SK-N-SH treated with all-trans-retinoic acid at 6 μM for 48 hours (cell line): ENCODE data around the gene PUDP.

Experiments
- ATAC-seq: fragments of 200-7000 bp; cut with Tn5 transposase; 3 replicates; pipeline ENCODE4 v1.9.1; 2020; ENCODE audit warnings: mild to moderate bottlenecking, moderate library complexity
- ARNTL ChIP-seq: fragments of 450-650 bp; formaldehyde crosslinking; IDR thresholded peaks from 2 replicates; pipeline ENCODE4 v1.5.0; 2020; ENCODE audit warnings: low read depth, mild to moderate bottlenecking, moderate library complexity, borderline replicate concordance
- BACH2 ChIP-seq: fragments of 250-450 bp; sonication (Bioruptor Pico); IDR thresholded peaks from 2 replicates; pipeline ENCODE4 v1.9.0; 2021; ENCODE audit warnings: mild to moderate bottlenecking, borderline replicate concordance
- CSDC2 ChIP-seq: fragments of 250-450 bp; sonication (Bioruptor Pico); IDR thresholded peaks from 2 replicates; pipeline ENCODE4 v1.5.0; 2020; ENCODE audit warnings: mild to moderate bottlenecking, moderate library complexity
- ESRRG ChIP-seq: fragments of 250-450 bp; sonication (Bioruptor Pico); IDR thresholded peaks from 2 replicates; pipeline ENCODE4 v1.6.1; 2021; ENCODE audit warnings: mild to moderate bottlenecking
- GLIS3 ChIP-seq: fragments of 250-450 bp; sonication (Bioruptor Pico); IDR thresholded peaks from 2 replicates; pipeline ENCODE4 v1.5.0; 2020; ENCODE audit warnings: mild to moderate bottlenecking, moderate library complexity
- ISL1 ChIP-seq: fragments of 250-450 bp; sonication (Bioruptor Pico); IDR thresholded peaks from 2 replicates; pipeline ENCODE4 v2.1.2; 2022; ENCODE audit warnings: mild to moderate bottlenecking, moderate library complexity
- OSR1 ChIP-seq: fragments of 250-450 bp; sonication (Bioruptor Pico); IDR thresholded peaks from 2 replicates; pipeline ENCODE4 v1.8.0; 2022; ENCODE audit warnings: moderate library complexity, mild to moderate bottlenecking, inconsistent platforms
- PPARA ChIP-seq: fragments of 250-450 bp; sonication (Bioruptor Pico); IDR thresholded peaks from 2 replicates; pipeline ENCODE4 v1.5.0; 2020; ENCODE audit warnings: mild to moderate bottlenecking, borderline replicate concordance
- SNAI2 ChIP-seq: fragments of 250-450 bp; sonication (Bioruptor Pico); IDR thresholded peaks from 2 replicates; pipeline ENCODE4 v1.5.0; 2020; ENCODE audit warnings: mild to moderate bottlenecking, moderate library complexity
- TCF4 ChIP-seq: fragments of 250-450 bp; sonication (Bioruptor Pico); IDR thresholded peaks from 2 replicates; pipeline ENCODE4 v1.8.0; 2021; ENCODE audit warnings: mild to moderate bottlenecking, moderate library complexity, borderline replicate concordance
- TOX ChIP-seq: fragments of 250-450 bp; sonication (Bioruptor Pico); IDR thresholded peaks from 2 replicates; pipeline ENCODE4 v1.8.0; 2021; ENCODE audit warnings: mild to moderate bottlenecking, moderate library complexity, borderline replicate concordance
- ZC3H10 ChIP-seq: fragments of 250-450 bp; sonication (Bioruptor Pico); IDR thresholded peaks from 2 replicates; pipeline ENCODE4 v1.5.1; 2021; ENCODE audit warnings: mild to moderate bottlenecking, moderate library complexity
- ZFP3 ChIP-seq: fragments of 250-450 bp; sonication (Bioruptor Pico); IDR thresholded peaks from 2 replicates; pipeline ENCODE4 v1.5.0; 2020; ENCODE audit warnings: mild to moderate bottlenecking, moderate library complexity
- ZFP30 ChIP-seq: fragments of 450-650 bp; formaldehyde crosslinking; IDR thresholded peaks from 2 replicates; pipeline ENCODE4 v1.5.0; 2022; ENCODE audit warnings: mild to moderate bottlenecking, moderate library complexity
- ZNF70 ChIP-seq: fragments of 450-650 bp; formaldehyde crosslinking; IDR thresholded peaks from 2 replicates; pipeline ENCODE4 v1.5.0; 2020; ENCODE audit warnings: mild to moderate bottlenecking, moderate library complexity
- ZNF8 ChIP-seq: fragments of 450-650 bp; formaldehyde crosslinking; IDR thresholded peaks from 2 replicates; pipeline ENCODE4 v1.5.0; 2020; ENCODE audit warnings: mild to moderate bottlenecking, moderate library complexity
- TF ChIP-seq, protein P1 (sequence below): fragments of 250-450 bp; sonication (Bioruptor Pico); IDR thresholded peaks from 2 replicates; pipeline ENCODE4 v1.8.0; 2020; ENCODE audit warnings: mild to moderate bottlenecking, moderate library complexity, borderline replicate concordance
- TF ChIP-seq, protein P2 (sequence below): fragments of 250-450 bp; sonication (Bioruptor Pico); IDR thresholded peaks from 2 replicates; pipeline ENCODE4 v1.5.1; 2021; ENCODE audit warnings: mild to moderate bottlenecking, moderate library complexity
- TF ChIP-seq, protein P3 (sequence below): fragments of 250-450 bp; sonication (Bioruptor Pico); IDR thresholded peaks from 2 replicates; pipeline ENCODE4 v1.8.0; 2021; ENCODE audit warnings: low read depth, mild to moderate bottlenecking, moderate library complexity, borderline replicate concordance
- TF ChIP-seq, protein P4 (sequence below): fragments of 250-450 bp; sonication (Bioruptor Pico); IDR thresholded peaks from 2 replicates; pipeline ENCODE4 v1.5.1; 2020; ENCODE audit warnings: low read depth, mild to moderate bottlenecking, moderate library complexity

Gene PUDP

DNA sequence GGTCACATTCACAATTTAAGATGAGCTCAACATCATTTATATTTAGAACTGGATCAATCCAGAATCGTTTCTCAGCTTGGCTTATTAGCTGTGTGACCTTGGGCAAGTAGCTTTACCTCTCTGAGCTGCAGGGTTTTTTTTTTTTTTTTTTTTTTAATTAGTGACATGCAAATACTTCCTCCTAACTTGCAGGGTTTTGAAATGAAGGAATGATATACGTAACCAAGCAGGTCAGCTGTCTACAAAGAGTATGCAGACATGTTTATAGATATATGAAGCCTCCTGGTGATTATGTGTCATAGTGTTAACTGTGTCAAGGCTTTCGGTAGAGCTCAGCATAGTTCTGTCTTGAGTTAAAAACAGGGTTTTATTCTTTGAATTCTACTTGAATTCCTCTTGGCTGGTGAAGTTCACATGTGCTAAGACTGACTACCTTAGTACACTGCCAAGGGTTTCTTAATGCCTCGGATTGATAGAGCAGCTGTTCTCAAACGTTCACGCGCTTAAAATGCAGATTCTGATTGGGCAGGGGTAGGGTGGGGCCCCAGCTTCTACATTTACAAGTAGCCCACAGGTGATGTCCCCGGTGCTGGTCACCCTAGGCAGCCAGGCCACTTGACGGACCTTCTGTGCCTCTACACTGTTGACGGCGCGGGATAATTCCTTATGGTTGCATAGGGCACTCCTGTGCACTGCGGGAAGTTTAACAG lies 1.1 kb downstream of the PUDP start:
- ATAC-seq, result peak; percentile 27
- TF ChIP-seq ZNF8 (CRISPR knock-in tag) (no peak), SNAI2 (no peak), ARNTL (no peak), TOX (CRISPR knock-in tag) (no peak), CSDC2 (CRISPR knock-in tag) (no peak), TCF4 (CRISPR knock-in tag) (no peak)
- TF ChIP-seq, protein P1, sequence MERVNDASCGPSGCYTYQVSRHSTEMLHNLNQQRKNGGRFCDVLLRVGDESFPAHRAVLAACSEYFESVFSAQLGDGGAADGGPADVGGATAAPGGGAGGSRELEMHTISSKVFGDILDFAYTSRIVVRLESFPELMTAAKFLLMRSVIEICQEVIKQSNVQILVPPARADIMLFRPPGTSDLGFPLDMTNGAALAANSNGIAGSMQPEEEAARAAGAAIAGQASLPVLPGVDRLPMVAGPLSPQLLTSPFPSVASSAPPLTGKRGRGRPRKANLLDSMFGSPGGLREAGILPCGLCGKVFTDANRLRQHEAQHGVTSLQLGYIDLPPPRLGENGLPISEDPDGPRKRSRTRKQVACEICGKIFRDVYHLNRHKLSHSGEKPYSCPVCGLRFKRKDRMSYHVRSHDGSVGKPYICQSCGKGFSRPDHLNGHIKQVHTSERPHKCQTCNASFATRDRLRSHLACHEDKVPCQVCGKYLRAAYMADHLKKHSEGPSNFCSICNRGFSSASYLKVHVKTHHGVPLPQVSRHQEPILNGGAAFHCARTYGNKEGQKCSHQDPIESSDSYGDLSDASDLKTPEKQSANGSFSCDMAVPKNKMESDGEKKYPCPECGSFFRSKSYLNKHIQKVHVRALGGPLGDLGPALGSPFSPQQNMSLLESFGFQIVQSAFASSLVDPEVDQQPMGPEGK (CRISPR knock-in tag), result no peak

DNA sequence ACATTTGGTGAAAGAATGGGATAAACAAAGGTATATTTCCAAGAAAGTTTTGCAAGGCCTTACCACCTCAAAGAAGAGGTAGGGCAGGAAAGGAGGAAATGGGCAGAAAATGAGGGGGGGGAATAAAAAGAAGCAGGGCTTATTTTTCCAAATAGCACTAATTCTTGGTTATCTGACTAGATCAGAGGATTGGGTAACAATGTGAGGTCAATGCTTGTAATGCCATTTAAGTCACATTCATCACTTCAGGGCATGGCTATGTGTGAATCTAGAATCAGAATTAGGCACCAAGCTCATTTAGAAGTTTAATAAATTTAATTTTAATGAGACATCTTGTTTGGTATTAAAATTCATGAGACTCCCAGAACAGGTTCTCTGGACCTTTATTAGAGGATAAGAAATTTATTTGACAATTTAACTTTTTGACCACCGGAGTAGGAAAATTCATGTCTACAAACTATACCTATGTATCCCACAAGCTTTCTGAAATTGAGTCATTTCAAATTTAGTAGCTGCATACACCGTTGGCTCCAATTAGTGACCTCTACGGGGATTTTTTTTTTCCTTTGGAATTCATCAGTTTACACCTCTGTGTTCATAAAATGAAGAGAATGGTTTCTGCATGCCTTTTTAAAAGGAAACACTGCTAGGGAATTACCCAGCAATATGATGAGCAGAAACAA lies 1.8 kb downstream of the PUDP start:
- no peak for ATAC-seq
- no peak for TF ChIP-seq PPARA (CRISPR knock-in tag)
- TF ChIP-seq, protein P2, sequence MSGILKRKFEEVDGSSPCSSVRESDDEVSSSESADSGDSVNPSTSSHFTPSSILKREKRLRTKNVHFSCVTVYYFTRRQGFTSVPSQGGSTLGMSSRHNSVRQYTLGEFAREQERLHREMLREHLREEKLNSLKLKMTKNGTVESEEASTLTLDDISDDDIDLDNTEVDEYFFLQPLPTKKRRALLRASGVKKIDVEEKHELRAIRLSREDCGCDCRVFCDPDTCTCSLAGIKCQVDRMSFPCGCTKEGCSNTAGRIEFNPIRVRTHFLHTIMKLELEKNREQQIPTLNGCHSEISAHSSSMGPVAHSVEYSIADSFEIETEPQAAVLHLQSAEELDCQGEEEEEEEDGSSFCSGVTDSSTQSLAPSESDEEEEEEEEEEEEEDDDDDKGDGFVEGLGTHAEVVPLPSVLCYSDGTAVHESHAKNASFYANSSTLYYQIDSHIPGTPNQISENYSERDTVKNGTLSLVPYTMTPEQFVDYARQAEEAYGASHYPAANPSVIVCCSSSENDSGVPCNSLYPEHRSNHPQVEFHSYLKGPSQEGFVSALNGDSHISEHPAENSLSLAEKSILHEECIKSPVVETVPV (CRISPR knock-in tag), result no peak

DNA sequence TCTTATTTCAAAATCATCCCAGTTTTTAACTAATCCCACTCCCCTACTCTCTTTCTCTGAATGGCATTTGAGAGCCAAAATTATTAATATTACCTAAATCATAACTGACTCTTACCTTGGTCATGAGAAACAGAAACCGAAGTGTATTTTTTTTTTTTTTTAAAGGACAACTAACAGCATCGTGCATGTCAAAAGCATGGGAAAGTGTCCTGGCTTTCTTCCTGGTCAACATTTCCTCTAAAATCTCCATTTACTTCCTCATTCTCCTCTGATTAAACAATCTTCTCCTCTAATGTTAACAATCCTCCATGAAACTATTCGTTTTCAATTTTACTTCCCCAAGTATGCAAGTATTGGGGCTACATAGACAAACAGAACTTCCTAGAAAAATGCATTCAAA lies 2.5 kb downstream of the PUDP start:
- no peak for ATAC-seq
- no peak for TF ChIP-seq ZFP30
- TF ChIP-seq ZNF70 (CRISPR knock-in tag), result no peak
- TF ChIP-seq ZC3H10, result no peak
- TF ChIP-seq GLIS3 (CRISPR knock-in tag), result no peak
- TF ChIP-seq, protein P3, sequence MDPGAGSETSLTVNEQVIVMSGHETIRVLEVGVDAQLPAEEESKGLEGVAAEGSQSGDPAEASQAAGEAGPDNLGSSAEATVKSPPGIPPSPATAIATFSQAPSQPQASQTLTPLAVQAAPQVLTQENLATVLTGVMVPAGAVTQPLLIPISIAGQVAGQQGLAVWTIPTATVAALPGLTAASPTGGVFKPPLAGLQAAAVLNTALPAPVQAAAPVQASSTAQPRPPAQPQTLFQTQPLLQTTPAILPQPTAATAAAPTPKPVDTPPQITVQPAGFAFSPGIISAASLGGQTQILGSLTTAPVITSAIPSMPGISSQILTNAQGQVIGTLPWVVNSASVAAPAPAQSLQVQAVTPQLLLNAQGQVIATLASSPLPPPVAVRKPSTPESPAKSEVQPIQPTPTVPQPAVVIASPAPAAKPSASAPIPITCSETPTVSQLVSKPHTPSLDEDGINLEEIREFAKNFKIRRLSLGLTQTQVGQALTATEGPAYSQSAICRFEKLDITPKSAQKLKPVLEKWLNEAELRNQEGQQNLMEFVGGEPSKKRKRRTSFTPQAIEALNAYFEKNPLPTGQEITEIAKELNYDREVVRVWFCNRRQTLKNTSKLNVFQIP, result no peak
- TF ChIP-seq, protein P2 (CRISPR knock-in tag), result no peak
- no peak for TF ChIP-seq TCF4 (CRISPR knock-in tag)
- no peak for TF ChIP-seq ZFP3 (CRISPR knock-in tag)
- no peak for TF ChIP-seq SNAI2
- TF ChIP-seq PPARA (CRISPR knock-in tag), result no peak
- no peak for TF ChIP-seq ISL1
- TF ChIP-seq ARNTL, result no peak
- TF ChIP-seq OSR1, result no peak
- TF ChIP-seq ESRRG (CRISPR knock-in tag), result no peak
- TF ChIP-seq, all 23 proteins: peak for 0

DNA sequence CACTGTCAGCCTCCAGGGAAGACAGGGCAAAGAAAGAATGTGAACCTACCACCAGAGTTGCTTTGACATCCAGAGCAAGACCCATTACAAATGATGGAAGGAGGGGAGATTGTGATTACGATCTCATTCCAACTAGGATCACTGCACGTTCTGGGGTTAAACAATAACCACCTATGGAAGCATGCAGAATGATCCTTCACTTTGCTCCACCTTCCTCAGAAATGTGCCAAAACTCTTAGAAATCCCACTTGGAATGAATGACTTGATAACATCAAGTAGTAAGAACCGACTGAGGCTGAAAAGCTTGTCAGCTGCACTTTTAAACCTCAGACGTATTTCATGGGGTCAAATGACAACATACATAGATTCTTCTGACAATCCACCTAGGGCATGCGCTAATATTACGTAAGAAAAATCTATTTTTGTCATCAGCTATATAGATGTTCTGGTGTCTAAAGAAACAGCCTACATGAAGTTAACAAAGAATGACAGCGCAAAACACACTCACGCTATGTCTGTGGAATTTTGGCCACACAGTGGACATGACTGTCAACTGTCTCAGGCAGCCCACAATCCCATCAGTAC lies 3.9 kb downstream of the PUDP start:
- no peak for ATAC-seq
- TF ChIP-seq, protein P2 (CRISPR knock-in tag), result no peak
- TF ChIP-seq, protein P1 (CRISPR knock-in tag), result no peak
- TF ChIP-seq GLIS3 (CRISPR knock-in tag) (no peak), ZNF70 (CRISPR knock-in tag) (no peak), ZFP3 (CRISPR knock-in tag) (no peak), SNAI2 (no peak), ISL1 (no peak), ESRRG (CRISPR knock-in tag) (no peak), TCF4 (CRISPR knock-in tag) (no peak), OSR1 (no peak), BACH2 (CRISPR knock-in tag) (no peak), CSDC2 (CRISPR knock-in tag) (no peak), ZC3H10 (no peak)
- TF ChIP-seq, protein P3, result no peak
- TF ChIP-seq, protein P4, sequence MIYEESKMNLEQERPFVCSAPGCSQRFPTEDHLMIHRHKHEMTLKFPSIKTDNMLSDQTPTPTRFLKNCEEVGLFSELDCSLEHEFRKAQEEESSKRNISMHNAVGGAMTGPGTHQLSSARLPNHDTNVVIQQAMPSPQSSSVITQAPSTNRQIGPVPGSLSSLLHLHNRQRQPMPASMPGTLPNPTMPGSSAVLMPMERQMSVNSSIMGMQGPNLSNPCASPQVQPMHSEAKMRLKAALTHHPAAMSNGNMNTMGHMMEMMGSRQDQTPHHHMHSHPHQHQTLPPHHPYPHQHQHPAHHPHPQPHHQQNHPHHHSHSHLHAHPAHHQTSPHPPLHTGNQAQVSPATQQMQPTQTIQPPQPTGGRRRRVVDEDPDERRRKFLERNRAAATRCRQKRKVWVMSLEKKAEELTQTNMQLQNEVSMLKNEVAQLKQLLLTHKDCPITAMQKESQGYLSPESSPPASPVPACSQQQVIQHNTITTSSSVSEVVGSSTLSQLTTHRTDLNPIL (CRISPR knock-in tag), result no peak
